Mesothelial cell of epicardium (in vitro differentiated cells): ENCODE results near the gene KLHL21. TPM values are rescaled to one million over a fixed set of nuclear protein-coding genes. Genes with fewer than 3 reads are reported as not detected.

Experiments
- DNase-seq, 2 experiments: peaks; one replicate each; pipeline ENCODE4 v3.0.0; 2021; ENCODE audit warnings: low spot score in 2 of 2; ENCODE audit not compliant: unreplicated experiment in 2 of 2
- H3K27ac Mint-ChIP-seq: 2 replicates; pipeline ENCODE4 v1.8.0; 2021; ENCODE audit warnings: mixed read lengths
- H3K27me3 Mint-ChIP-seq: 2 replicates; pipeline ENCODE4 v1.8.0; 2021; ENCODE audit warnings: low read depth, mixed read lengths
- H3K36me3 Mint-ChIP-seq: 2 replicates; pipeline ENCODE4 v1.8.0; 2021; ENCODE audit warnings: mixed read lengths
- H3K4me1 Mint-ChIP-seq: 2 replicates; pipeline ENCODE4 v1.8.0; 2021; ENCODE audit warnings: mixed read lengths
- H3K4me3 Mint-ChIP-seq: 2 replicates; pipeline ENCODE4 v1.8.0; 2021; ENCODE audit warnings: mild to moderate bottlenecking, moderate library complexity, mixed read lengths
- H3K9me3 Mint-ChIP-seq: 2 replicates; pipeline ENCODE4 v1.8.0; 2021; ENCODE audit warnings: mixed read lengths
- CTCF ChIP-seq: fragments of 200-600 bp; sonication (generic); IDR thresholded peaks from one replicate; pipeline ENCODE4 v1.5.0; 2021; ENCODE audit warnings: antibody characterized with exemption; ENCODE audit not compliant: unreplicated experiment
- total RNA-seq: library from RNA; stranded (reverse); gene quantifications from 3 replicates; pipeline ENCODE4 v1.2.1, GENCODE V29; 2021

KLHL21 gene
- total RNA-seq, 1 donor from 2014 or later, result 25.1 TPM

GRCh38 chr1:6574818-6575217 lies 27.9 kb downstream of the KLHL21 start:
- Mint-ChIP-seq H3K9me3 (no peaks in the 10 kb centered on the region), H3K27ac (no peak overlapping the region), H3K36me3 (no peaks in the 10 kb centered on the region), H3K27me3 (peaks cover 28% of the 10 kb centered on the region), H3K4me1 (peaks cover 5% of the 10 kb centered on the region), H3K4me3 (no peak overlapping the region)
- DNase-seq, result no peak
- no peak for TF ChIP-seq CTCF

DNA sequence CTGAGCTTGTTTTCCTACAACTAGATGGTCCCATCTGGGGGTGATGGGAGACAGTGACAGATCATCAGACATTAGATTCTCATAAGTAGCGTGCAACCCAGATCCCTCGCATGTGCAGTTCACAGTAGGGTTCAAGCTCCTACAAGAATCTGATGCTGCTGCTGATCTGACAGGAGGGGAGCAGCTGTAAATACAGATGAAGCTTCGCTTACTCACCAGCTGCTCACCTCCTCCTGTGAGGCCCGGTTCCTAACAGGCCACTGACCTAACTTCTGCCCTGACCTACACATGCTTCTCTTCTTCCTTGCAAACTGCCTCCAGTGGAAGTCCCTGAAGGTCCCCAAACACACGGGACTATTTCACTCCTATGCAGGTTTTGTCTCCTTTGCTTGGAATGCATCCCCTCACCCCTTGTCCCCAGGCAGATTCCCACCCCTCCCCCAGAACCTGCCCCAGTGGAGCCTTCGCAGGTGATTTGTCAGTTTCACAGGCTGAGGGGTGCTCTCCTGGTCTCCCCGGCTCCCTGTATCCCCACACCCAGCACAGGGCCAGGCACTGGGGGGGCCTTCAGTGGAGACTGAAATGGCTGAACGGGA lies 28.5 kb downstream of the KLHL21 start:
- Mint-ChIP-seq H3K4me3 (no peak overlapping the region), H3K27me3 (peaks cover 35% of the 10 kb centered on the region), H3K36me3 (no peaks in the 10 kb centered on the region), H3K9me3 (no peaks in the 10 kb centered on the region), H3K27ac (no peak overlapping the region), H3K4me1 (no peaks in the 10 kb centered on the region)
- no peak for TF ChIP-seq CTCF
- DNase-seq, result no peak

DNA sequence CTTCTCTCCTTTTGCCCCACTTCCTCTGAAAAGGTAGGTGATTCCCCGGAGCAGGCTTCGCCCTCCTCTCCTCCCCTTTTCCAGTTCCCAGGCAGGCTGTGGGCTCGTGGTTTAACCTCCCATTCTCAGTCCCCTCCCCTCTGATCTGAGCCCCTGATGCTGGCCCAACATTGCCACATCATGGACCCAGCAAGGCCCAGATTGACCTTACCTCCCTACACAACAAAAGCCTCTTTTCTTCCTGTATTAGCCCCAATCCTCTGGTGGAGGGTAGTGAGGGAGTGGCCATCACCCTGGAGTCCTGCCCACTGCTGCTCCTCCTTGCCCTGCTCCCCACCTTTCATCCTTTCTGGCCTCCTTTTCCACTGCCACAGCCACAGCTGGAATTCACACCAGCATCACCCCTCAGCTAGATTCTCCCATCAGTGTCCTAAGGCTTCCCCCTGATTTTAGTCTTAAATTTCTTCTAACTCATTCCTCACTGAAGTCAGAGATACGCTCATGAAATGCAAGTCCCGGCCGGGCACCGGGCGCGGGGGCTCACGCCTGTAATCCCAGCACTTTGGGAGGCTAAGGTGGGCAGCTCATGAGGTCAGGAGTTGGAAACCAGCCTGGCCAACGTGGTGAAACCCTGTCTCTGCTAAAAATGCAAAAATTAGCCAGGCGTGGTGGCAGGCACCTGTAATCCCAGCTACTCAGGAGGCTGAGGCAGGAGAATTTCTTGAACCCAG lies 29.9 kb downstream of the KLHL21 start:
- peaks cover 45% of the 10 kb centered on the region for H3K27me3 Mint-ChIP-seq
- no peak overlapping the region for H3K27ac Mint-ChIP-seq
- TF ChIP-seq CTCF, result no peak

DNA sequence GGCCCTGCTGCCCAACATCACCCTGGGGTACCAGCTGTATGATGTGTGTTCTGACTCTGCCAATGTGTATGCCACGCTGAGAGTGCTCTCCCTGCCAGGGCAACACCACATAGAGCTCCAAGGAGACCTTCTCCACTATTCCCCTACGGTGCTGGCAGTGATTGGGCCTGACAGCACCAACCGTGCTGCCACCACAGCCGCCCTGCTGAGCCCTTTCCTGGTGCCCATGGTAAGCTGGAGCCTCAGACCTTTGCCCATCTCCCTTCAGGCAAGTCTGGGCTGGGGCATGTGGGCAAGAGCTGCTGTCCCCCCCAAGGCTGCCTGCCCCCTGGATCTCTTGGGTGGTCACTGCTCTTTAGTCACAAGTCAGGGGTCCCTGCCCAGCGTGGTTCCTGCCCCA lies 31.7 kb downstream of the KLHL21 start:
- no peak for DNase-seq
- no peak for TF ChIP-seq CTCF
- no peaks in the 10 kb centered on the region for H3K36me3 Mint-ChIP-seq
- no peaks in the 10 kb centered on the region for H3K4me1 Mint-ChIP-seq
- H3K27ac Mint-ChIP-seq, result no peak overlapping the region
- H3K27me3 Mint-ChIP-seq, result peaks cover 47% of the 10 kb centered on the region
- no peaks in the 10 kb centered on the region for H3K9me3 Mint-ChIP-seq
- H3K4me3 Mint-ChIP-seq, result no peak overlapping the region

More for the DNA sequence above, 29.9 kb downstream of the KLHL21 start:
- H3K4me3 Mint-ChIP-seq, result no peak overlapping the region
- no peaks in the 10 kb centered on the region for H3K4me1 Mint-ChIP-seq
- H3K9me3 Mint-ChIP-seq, result no peaks in the 10 kb centered on the region
- DNase-seq, result no peak
- no peaks in the 10 kb centered on the region for H3K36me3 Mint-ChIP-seq

GRCh38 chr1:6570100-6570499 lies 32.6 kb downstream of the KLHL21 start:
- no peak for DNase-seq
- Mint-ChIP-seq H3K27me3 (peaks cover 47% of the 10 kb centered on the region), H3K4me3 (no peak overlapping the region)

More at GRCh38 chr1:6570100-6570499, 32.6 kb downstream of the KLHL21 start:
- no peaks in the 10 kb centered on the region for H3K9me3 Mint-ChIP-seq
- H3K4me1 Mint-ChIP-seq, result no peaks in the 10 kb centered on the region
- H3K36me3 Mint-ChIP-seq, result no peaks in the 10 kb centered on the region
- no peak for TF ChIP-seq CTCF
- H3K27ac Mint-ChIP-seq, result no peak overlapping the region
